IMR-90 (cell line): ENCODE measurements around the gene ACVR1B. TPM values are rescaled to one million over a fixed set of nuclear protein-coding genes. Genes with fewer than 3 reads are reported as not detected.

Experiments
- ATAC-seq: fragments of 200-7000 bp; cut with Tn5 transposase; 2 replicates; pipeline ENCODE4 v1.9.1; 2020; ENCODE audit warnings: low read depth, mild to moderate bottlenecking, moderate library complexity
- BruUV-seq: library from RNA; stranded (reverse); fragments of 400-500 nt; replicated peaks from 2 replicates; lab custom pipeline; 2021; lab: Mats Ljungman, UMichigan
- CTCF ChIA-PET: fragments of 300-600 bp; formaldehyde crosslinking; extraction: SDS; loops from one replicate; lab custom pipeline; 2021; ENCODE audit warnings: antibody characterized with exemption; lab: Yijun Ruan, JAX
- POLR2A ChIA-PET: fragments of 300-600 bp; sonication (Branson Sonifier 250); formaldehyde crosslinking; loops from one replicate; lab custom pipeline; 2022; ENCODE audit warnings: antibody characterized with exemption; ENCODE audit not compliant: unreplicated experiment; lab: Charles Lee
- DNase-seq: peaks from one replicate; pipeline ENCODE4 v3.0.0; 2013
- H2AFZ ChIP-seq: replicated peaks from 2 replicates; pipeline ENCODE3; 2013; ENCODE audit warnings: low read length, mild to moderate bottlenecking; ENCODE audit not compliant: poor library complexity
- H2AK5ac ChIP-seq: 2 replicates; pipeline ENCODE4 v1.6.1; 2013; ENCODE audit warnings: low read depth, low read length, inconsistent platforms
- H2AK9ac ChIP-seq: replicated peaks from 2 replicates; pipeline ENCODE3; 2013; ENCODE audit warnings: mild to moderate bottlenecking, low read depth, low read length, moderate library complexity; ENCODE audit not compliant: poor library complexity
- H2BK120ac ChIP-seq: 2 replicates; pipeline ENCODE4 v1.6.1; 2013; ENCODE audit warnings: low read depth, low read length, inconsistent platforms
- H2BK15ac ChIP-seq: 3 replicates; pipeline ENCODE4 v1.6.1; 2013; ENCODE audit warnings: low read depth, low read length, inconsistent platforms
- H2BK20ac ChIP-seq: 2 replicates; pipeline ENCODE4 v1.6.1; 2013; ENCODE audit warnings: low read depth, mild to moderate bottlenecking, inconsistent platforms, low read length, moderate library complexity
- H2BK5ac ChIP-seq: 2 replicates; pipeline ENCODE4 v1.6.1; 2013; ENCODE audit warnings: mild to moderate bottlenecking, low read depth, low read length, inconsistent platforms; ENCODE audit not compliant: poor library complexity, severe bottlenecking
- H3K14ac ChIP-seq: replicated peaks from 2 replicates; pipeline ENCODE4 v1.6.1; 2013; ENCODE audit warnings: low read depth, low read length, inconsistent platforms
- H3K18ac ChIP-seq: 2 replicates; pipeline ENCODE4 v1.6.1; 2013; ENCODE audit warnings: low read depth, low read length, control low read depth
- H3K23ac ChIP-seq: 2 replicates; pipeline ENCODE4 v1.6.1; 2013; ENCODE audit warnings: low read depth, low read length, inconsistent platforms
- H3K27ac ChIP-seq: 2 replicates; pipeline ENCODE4 v1.5.1; 2013; ENCODE audit warnings: mild to moderate bottlenecking, control low read depth, low read length; ENCODE audit not compliant: insufficient read depth
- H3K27me3 ChIP-seq: 2 replicates; pipeline ENCODE4 v1.6.1; 2013; ENCODE audit warnings: low read length; ENCODE audit not compliant: control insufficient read depth, insufficient read depth
- H3K36me3 ChIP-seq: 2 replicates; pipeline ENCODE4 v1.6.1; 2013; ENCODE audit warnings: low read length, mixed read lengths; ENCODE audit not compliant: control insufficient read depth, insufficient read depth
- H3K4ac ChIP-seq: 2 replicates; pipeline ENCODE4 v1.6.1; 2013; ENCODE audit warnings: low read depth, low read length, inconsistent platforms
- H3K4me1 ChIP-seq: 2 replicates; pipeline ENCODE4 v1.6.1; 2013; ENCODE audit warnings: low read length, mixed read lengths; ENCODE audit not compliant: control insufficient read depth, insufficient read depth
- H3K4me2 ChIP-seq: 2 replicates; pipeline ENCODE4 v1.6.1; 2013; ENCODE audit warnings: low read depth, mild to moderate bottlenecking, control low read depth, low read length, moderate library complexity
- H3K4me3 ChIP-seq: 2 replicates; pipeline ENCODE4 v1.5.1; 2013; ENCODE audit warnings: low read depth, mild to moderate bottlenecking, control low read depth, low read length, moderate library complexity; ENCODE audit not compliant: insufficient read depth
- H3K56ac ChIP-seq: 2 replicates; pipeline ENCODE4 v1.6.1; 2013; ENCODE audit warnings: low read length, inconsistent platforms; ENCODE audit not compliant: insufficient read depth; ENCODE audit errors: extremely low read depth
- H3K79me1 ChIP-seq, 2 experiments: 2 replicates each; pipeline ENCODE4 v1.6.1; 2013; ENCODE audit warnings: low read length in 2 of 2, inconsistent platforms in 1 of 2, low read depth in 1 of 2
- H3K9ac ChIP-seq: 2 replicates; pipeline ENCODE4 v1.6.1; 2013; ENCODE audit warnings: low read depth, low read length, control low read depth
- H3K9me1 ChIP-seq: 2 replicates; pipeline ENCODE4 v1.6.1; 2013; ENCODE audit warnings: low read length, inconsistent platforms; ENCODE audit not compliant: insufficient read depth
- H3K9me3 ChIP-seq: 2 replicates; pipeline ENCODE4 v1.6.1; 2013; ENCODE audit warnings: low read length; ENCODE audit not compliant: control insufficient read depth, insufficient read depth
- H4K20me1 ChIP-seq: 2 replicates; pipeline ENCODE4 v1.6.1; 2013; ENCODE audit warnings: low read length, inconsistent platforms; ENCODE audit not compliant: insufficient read depth
- H4K5ac ChIP-seq: 2 replicates; pipeline ENCODE4 v1.6.1; 2013; ENCODE audit warnings: mild to moderate bottlenecking, low read depth, low read length, control low read depth
- H4K8ac ChIP-seq, 2 experiments: 2 replicates each; pipeline ENCODE4 v1.6.1; 2013; ENCODE audit warnings: low read depth in 2 of 2, low read length in 2 of 2, control low read depth in 1 of 2, inconsistent platforms in 1 of 2
- H4K91ac ChIP-seq: 2 replicates; pipeline ENCODE4 v1.6.1; 2013; ENCODE audit warnings: low read depth, low read length, inconsistent platforms; ENCODE audit not compliant: insufficient read depth
- CEBPB ChIP-seq: IDR thresholded peaks from 2 replicates; pipeline ENCODE4 v1.6.1; 2012; ENCODE audit warnings: low read depth, low read length, improper control_type of control experiment
- MXI1 ChIP-seq: IDR thresholded peaks from 2 replicates; pipeline ENCODE4 v1.6.1; 2012; ENCODE audit warnings: low read depth, mild to moderate bottlenecking, low read length, moderate library complexity, borderline replicate concordance
- POLR2A ChIP-seq: IDR thresholded peaks from 2 replicates; pipeline ENCODE4 v1.6.1; 2012; ENCODE audit warnings: mild to moderate bottlenecking, low read depth, low read length
- RAD21 ChIP-seq: IDR thresholded peaks from 2 replicates; pipeline ENCODE4 v1.6.1; 2012; ENCODE audit warnings: low read length, improper control_type of control experiment
- WGBS, 2 experiments: methylation state at CpG; one replicate each; pipeline versions ENCODE4 v1.1.5 to v1.1.7; 2013; ENCODE audit warnings: missing lambda C conversion rate in 2 of 2; ENCODE audit not compliant: insufficient read length in 1 of 2; ENCODE audit errors: extremely low coverage in 2 of 2; 5-methylcytosine and 5-hydroxymethylcytosine counted together
- dilution Hi-C: fragments of 300-500 bp; cut with HindIII; formaldehyde crosslinking; loops from one replicate; pipeline ENCODE4 v1.14.3; 2018; ENCODE audit warnings: low sequenced_read_pairs; ENCODE audit not compliant: unreplicated experiment
- in situ Hi-C: fragments of 300-500 bp; cut with MboI; formaldehyde crosslinking; loops from 3 replicates; pipeline ENCODE4 v1.14.3; 2019; ENCODE audit warnings: low sequenced_read_pairs, inconsistent platforms, mixed read lengths
- intact Hi-C: fragments of 100-400 bp; cut with micrococcal nuclease; formaldehyde crosslinking; loops from 2 replicates; pipeline ENCODE4 v1.10.0; 2022
- polyA plus RNA-seq, 3 experiments: library from polyadenylated mRNA; depleted of rRNA; stranded (reverse); fragments of >200 nt; gene quantifications; 2 replicates each; pipeline ENCODE4 v1.2.3, GENCODE V29; 2012; ENCODE audit warnings: low replicate concordance in 1 of 3
- total RNA-seq: library from RNA; depleted of rRNA; stranded (reverse); fragments of >200 nt; gene quantifications from 2 replicates; pipeline ENCODE4 v1.2.3, GENCODE V29; 2012

ACVR1B gene
- total and polyA plus RNA-seq, 2 of the 4 experiments (the other 2 are of a cell fraction) = 5.7 to 13.6 TPM

- Histone ChIP-seq H4K20me1 (peaks cover 47% of the 10 kb centered on the region), H3K9me1 (peaks cover 14% of the 10 kb centered on the region), H2AFZ (no peak overlapping the region)
Measured at GRCh38 chr12:51959211-51959610, 7.7 kb downstream of the ACVR1B start.

More at GRCh38 chr12:51959211-51959610, 7.7 kb downstream of the ACVR1B start:
- CTCF ChIA-PET = no interaction called here
- no TSS peak for BruUV-seq
- peaks cover 7% of the 10 kb centered on the region for H3K36me3 ChIP-seq
- TF ChIP-seq RAD21 = no peak
- peak; percentile 18; the same call in 1 of the 2 replicates for TF ChIP-seq MXI1
- peak; percentile 67 for TF ChIP-seq CEBPB
- no peak for TF ChIP-seq POLR2A
- no peak overlapping the region for H2BK120ac ChIP-seq
- H4K91ac ChIP-seq = no peak overlapping the region
- H3K18ac ChIP-seq = peak overlapping the region; percentile 74
- H3K4me1 ChIP-seq = peaks cover 14% of the 10 kb centered on the region
- H3K4me2 ChIP-seq = 0 out of 2 replicates have a peak overlapping the region, but pooled peaks have one; percentile 51
- H4K5ac ChIP-seq = peak overlapping the region; percentile 80
- no peaks in the 10 kb centered on the region for H3K9me3 ChIP-seq
- dilution Hi-C loops (loop anchor here (25.0 kb wide), 1 partner anchor 97 kb away; no protein-coding TSS in a partner anchor), intact Hi-C loops (no loop called here), in situ Hi-C loops (no loop called here)
- H3K56ac ChIP-seq = no peak overlapping the region
- peak overlapping the region in 1 of 2 experiments; percentile 41; a peak in 1 of 4 replicates for H4K8ac ChIP-seq
- no peak overlapping the region; the same call in 1 of the 2 replicates for H3K4ac ChIP-seq
- H2BK5ac ChIP-seq = no peak overlapping the region
- H3K9ac ChIP-seq = 0 out of 2 replicates have a peak overlapping the region, but pooled peaks have one; percentile 30
- WGBS, 2 experiments = 18% methylated on average over 2 of the region's 3 CpGs; no CpG with 5 or more reads in 1 of the 2 experiments
- no peak overlapping the region for H2AK9ac ChIP-seq
- no peak overlapping the region for H3K4me3 ChIP-seq
- H2BK15ac ChIP-seq = no peak overlapping the region
- DNase-seq = peak; percentile 41
- H3K14ac ChIP-seq = no peak overlapping the region
- H3K27ac ChIP-seq = peak overlapping the region; percentile 26; the same call in 1 of the 2 replicates
- POLR2A ChIA-PET = no interaction called here
- no peak overlapping the region for H2BK20ac ChIP-seq
- H3K23ac ChIP-seq = no peak overlapping the region
- peaks cover 44 to 89% of the 10 kb centered on the region in 2 experiments for H3K79me1 ChIP-seq
- H3K27me3 ChIP-seq = no peaks in the 10 kb centered on the region
- no peak for ATAC-seq
- peak overlapping the region; percentile 57; the same call in 1 of the 2 replicates for H2AK5ac ChIP-seq
